ENCODE results near the gene CC2D1A. TPM values are rescaled to one million over a fixed set of nuclear protein-coding genes. Genes with fewer than 3 reads are reported as not detected.

CC2D1A gene
- total RNA-seq, 2 experiments from 2014 or later: 16.4 to 16.9 TPM

DNA sequence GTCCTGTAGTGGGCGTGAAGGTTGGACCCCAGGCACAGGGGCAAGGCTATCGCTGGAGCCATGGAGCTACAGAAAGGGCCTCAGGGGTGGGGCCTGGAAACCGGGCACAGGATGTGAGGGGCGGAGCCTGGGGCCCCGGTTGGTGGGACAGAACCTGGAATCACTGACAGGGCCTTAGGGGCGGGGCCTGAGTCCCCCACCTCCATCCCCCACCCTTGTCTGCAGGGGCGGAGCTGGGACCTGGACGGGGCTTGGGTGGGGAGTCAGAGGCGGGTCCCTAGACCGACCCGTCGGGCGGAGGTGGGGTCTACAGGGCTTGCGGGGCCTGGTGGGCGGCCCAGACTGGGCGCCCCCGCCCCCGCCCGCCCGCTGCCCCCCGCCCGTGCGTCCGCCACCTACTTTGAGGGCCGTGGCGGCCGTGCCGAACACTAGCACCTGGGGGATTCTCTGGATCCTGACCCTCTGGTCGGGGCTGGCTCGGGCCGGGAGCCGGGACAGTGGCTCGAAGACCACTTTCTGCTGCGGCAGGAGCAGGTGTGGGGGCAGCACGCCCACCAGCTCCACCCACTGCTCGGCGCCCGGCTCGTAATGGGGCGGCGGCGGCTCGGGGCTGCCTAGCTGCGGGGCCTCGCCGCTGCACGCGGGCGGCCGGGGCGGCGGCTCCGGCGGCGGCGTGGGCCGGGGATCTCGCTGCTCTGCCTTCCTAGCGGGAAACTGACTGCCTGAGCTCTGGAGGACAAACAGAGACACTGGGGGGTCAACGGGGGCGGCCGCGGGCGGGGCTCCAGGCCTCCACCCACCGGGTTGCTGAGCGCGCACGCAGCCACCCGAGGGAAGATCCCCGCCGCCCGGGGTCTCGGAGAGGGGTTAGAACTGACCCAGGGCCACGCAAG, 72.6 kb downstream of the CC2D1A start:
- intact Hi-C loops (cut with DNase I, micrococcal nuclease): no loop called here
- H3K4me1 Mint-ChIP-seq (ENCODE audit: low read depth): peaks cover 41% of the 10 kb centered on the region
- H3K27ac Mint-ChIP-seq: peak overlapping the region; percentile 63
- ChIA-PET POLR2A (interaction anchor here (0.6 to 3.2 kb wide), 7 partner anchors 8 to 53 kb away, joined by 3 to 20 read pairs (median 4); partner anchors contain the start of genes DCAF15 and IL27RA), CTCF (interaction anchor here (0.9 to 1.8 kb wide), 2 partner anchors 53 to 94 kb away, joined by 3 to 4 read pairs; partner anchors contain the start of genes IL27RA and MISP3)
- peaks cover 12% of the 10 kb centered on the region for H3K36me3 Mint-ChIP-seq (ENCODE audit: low read depth)
- ATAC-seq (ENCODE audit: poor library complexity) (peak; percentile 19), DNase-seq (peak in 2 of 14 experiments; percentile 36 to 42)
- no peaks in the 10 kb centered on the region for H3K27me3 Mint-ChIP-seq
- no peaks in the 10 kb centered on the region for H3K9me3 Mint-ChIP-seq
- Histone ChIP-seq H3K27ac (ENCODE audit: low read depth in 1 of 2, low read length in 2 of 2) (peak overlapping the region in 1 of 2 donors; percentile 23), H3K4me3 (ENCODE audit: low read length) (peak overlapping the region; percentile 1), H3K27me3 (ENCODE audit: control insufficient read depth in 1 of 2, insufficient read depth in 2 of 2, low read length in 2 of 2) (no peaks in the 10 kb centered on the region), H3K9me3 (ENCODE audit: control insufficient read depth in 1 of 2, insufficient read depth in 1 of 2, low read length in 2 of 2) (no peaks in the 10 kb centered on the region), H3K36me3 (ENCODE audit: insufficient read depth, low read length) (peaks cover 25% of the 10 kb centered on the region), H3K4me1 (ENCODE audit: insufficient read depth, low read length) (peaks cover 59% of the 10 kb centered on the region)
- peak overlapping the region; percentile 54 for H3K4me3 Mint-ChIP-seq
- TF ChIP-seq, protein P1, sequence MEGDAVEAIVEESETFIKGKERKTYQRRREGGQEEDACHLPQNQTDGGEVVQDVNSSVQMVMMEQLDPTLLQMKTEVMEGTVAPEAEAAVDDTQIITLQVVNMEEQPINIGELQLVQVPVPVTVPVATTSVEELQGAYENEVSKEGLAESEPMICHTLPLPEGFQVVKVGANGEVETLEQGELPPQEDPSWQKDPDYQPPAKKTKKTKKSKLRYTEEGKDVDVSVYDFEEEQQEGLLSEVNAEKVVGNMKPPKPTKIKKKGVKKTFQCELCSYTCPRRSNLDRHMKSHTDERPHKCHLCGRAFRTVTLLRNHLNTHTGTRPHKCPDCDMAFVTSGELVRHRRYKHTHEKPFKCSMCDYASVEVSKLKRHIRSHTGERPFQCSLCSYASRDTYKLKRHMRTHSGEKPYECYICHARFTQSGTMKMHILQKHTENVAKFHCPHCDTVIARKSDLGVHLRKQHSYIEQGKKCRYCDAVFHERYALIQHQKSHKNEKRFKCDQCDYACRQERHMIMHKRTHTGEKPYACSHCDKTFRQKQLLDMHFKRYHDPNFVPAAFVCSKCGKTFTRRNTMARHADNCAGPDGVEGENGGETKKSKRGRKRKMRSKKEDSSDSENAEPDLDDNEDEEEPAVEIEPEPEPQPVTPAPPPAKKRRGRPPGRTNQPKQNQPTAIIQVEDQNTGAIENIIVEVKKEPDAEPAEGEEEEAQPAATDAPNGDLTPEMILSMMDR (IDR thresholded peaks at IDR 0.05): no peak

DNA sequence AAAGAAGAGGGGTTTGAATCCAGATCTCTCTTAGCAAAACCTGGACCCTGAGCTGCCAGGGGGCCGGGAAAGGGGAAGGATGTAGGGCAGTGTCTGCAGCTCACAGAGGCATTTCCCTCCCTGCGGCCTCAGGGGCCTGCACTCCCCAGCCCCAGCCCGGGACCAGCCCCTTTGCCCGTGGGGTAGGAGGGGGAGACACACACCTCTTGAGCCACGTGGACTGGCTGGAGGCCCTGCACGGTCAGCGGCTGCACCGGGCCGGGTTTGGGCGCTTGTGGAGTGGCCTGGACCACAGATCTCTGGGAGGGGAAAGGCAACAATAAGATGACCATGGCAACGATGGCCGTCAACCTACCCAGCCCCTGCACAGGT, 73.2 kb downstream of the CC2D1A start:
- peak overlapping the region; percentile 1 for H3K4me3 ChIP-seq (ENCODE audit: low read length)
- H3K36me3 ChIP-seq (ENCODE audit: insufficient read depth, low read length): peaks cover 25% of the 10 kb centered on the region
- TF ChIP-seq, protein P1 (IDR thresholded peaks at IDR 0.05): no peak
- Mint-ChIP-seq H3K4me1 (ENCODE audit: low read depth) (peaks cover 39% of the 10 kb centered on the region), H3K4me3 (peak overlapping the region; percentile 51), H3K9me3 (no peaks in the 10 kb centered on the region), H3K27ac (peak overlapping the region; percentile 72), H3K27me3 (no peaks in the 10 kb centered on the region), H3K36me3 (ENCODE audit: low read depth) (peaks cover 7% of the 10 kb centered on the region)
- POLR2A ChIA-PET: interaction anchor here (1.3 to 3.2 kb wide), 4 partner anchors 24 to 52 kb away, joined by 4 to 20 read pairs (median 7); partner anchors contain the start of genes DCAF15 and IL27RA
- peaks cover 59% of the 10 kb centered on the region for H3K4me1 ChIP-seq (ENCODE audit: insufficient read depth, low read length)
- no peak overlapping the region for H3K27ac ChIP-seq (ENCODE audit: low read depth in 1 of 2, low read length in 2 of 2)
- CTCF ChIA-PET: interaction anchor here (0.7 to 0.9 kb wide), 2 partner anchors 27 to 53 kb away, joined by 3 read pairs; partner anchors contain the start of genes IL27RA and RFX1
- no peaks in the 10 kb centered on the region for H3K27me3 ChIP-seq (ENCODE audit: control insufficient read depth in 1 of 2, insufficient read depth in 2 of 2, low read length in 2 of 2)
- intact Hi-C loops (cut with DNase I, micrococcal nuclease): no loop called here
- ATAC-seq (ENCODE audit: poor library complexity) (no peak), DNase-seq (peak in 1 of 14 experiments; percentile 20)
- no peaks in the 10 kb centered on the region for H3K9me3 ChIP-seq (ENCODE audit: control insufficient read depth in 1 of 2, insufficient read depth in 1 of 2, low read length in 2 of 2)

DNA sequence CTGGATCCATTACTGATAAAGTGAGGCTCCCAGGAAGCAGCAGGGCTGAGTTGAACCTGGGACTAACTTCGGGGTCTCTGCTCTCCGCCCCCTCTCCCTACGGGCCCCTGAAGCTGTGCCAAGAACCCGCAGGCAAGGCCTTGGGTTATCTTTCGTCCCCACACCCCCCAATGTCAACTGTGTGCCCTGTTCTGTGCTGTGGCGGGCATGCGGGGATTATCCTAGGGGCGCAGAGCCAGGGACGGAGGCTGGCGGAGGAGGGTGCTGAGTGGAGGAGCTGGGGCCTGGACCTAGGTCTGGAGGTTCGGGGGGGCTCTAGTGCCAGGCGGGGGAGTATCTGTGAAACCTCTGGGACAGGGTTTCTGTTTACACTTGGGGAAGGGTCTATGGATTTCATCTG, 73.7 kb downstream of the CC2D1A start:
- Histone ChIP-seq H3K4me3 (ENCODE audit: low read length) (no peak overlapping the region), H3K27ac (ENCODE audit: low read depth in 1 of 2, low read length in 2 of 2) (no peak overlapping the region), H3K9me3 (ENCODE audit: control insufficient read depth in 1 of 2, insufficient read depth in 1 of 2, low read length in 2 of 2) (no peaks in the 10 kb centered on the region), H3K36me3 (ENCODE audit: insufficient read depth, low read length) (peaks cover 25% of the 10 kb centered on the region), H3K27me3 (ENCODE audit: control insufficient read depth in 1 of 2, insufficient read depth in 2 of 2, low read length in 2 of 2) (no peaks in the 10 kb centered on the region), H3K4me1 (ENCODE audit: insufficient read depth, low read length) (peaks cover 60% of the 10 kb centered on the region)
- Mint-ChIP-seq H3K9me3 (no peaks in the 10 kb centered on the region), H3K4me3 (peak overlapping the region; percentile 51), H3K4me1 (ENCODE audit: low read depth) (peaks cover 41% of the 10 kb centered on the region), H3K27me3 (no peaks in the 10 kb centered on the region), H3K27ac (peak overlapping the region; percentile 72), H3K36me3 (ENCODE audit: low read depth) (peaks cover 4% of the 10 kb centered on the region)
- ChIA-PET CTCF (interaction anchor here (0.7 kb wide), 1 partner anchor 26 kb away, joined by 3 read pairs; the partner anchor contains the start of gene RFX1), POLR2A (interaction anchor here (1.3 to 3.2 kb wide), 3 partner anchors 24 to 52 kb away, joined by 4 to 20 read pairs (median 5); partner anchors contain the start of gene IL27RA)
- TF ChIP-seq, protein P1 (IDR thresholded peaks at IDR 0.05): no peak
- ATAC-seq (ENCODE audit: poor library complexity): no peak
- intact Hi-C loops (cut with DNase I, micrococcal nuclease): no loop called here
- DNase-seq: peak in 1 of 14 experiments; percentile 21
